Stimulated activated CD4-positive, alpha-beta T cell treated with anti-CD3 and anti-CD28 coated beads, Interleukin-4, amount 100 ng/mL, for 24 hours (primary cell): Measurements from ENCODE around the gene INAFM2.

ENCODE experiments used
- DNase-seq: peaks from one replicate; pipeline ENCODE4 v3.0.0-alpha.2; 2020

INAFM2 gene

GRCh38 chr15:40307421-40308211 lies 15.9 kb upstream of the INAFM2 start, which contains the start of gene PLCB2:
PLCB2 (minus strand) TSS chr15:40307935; CDS start chr15:40307672, 263 bp downstream.
- DNase-seq = peak; percentile 65

DNA sequence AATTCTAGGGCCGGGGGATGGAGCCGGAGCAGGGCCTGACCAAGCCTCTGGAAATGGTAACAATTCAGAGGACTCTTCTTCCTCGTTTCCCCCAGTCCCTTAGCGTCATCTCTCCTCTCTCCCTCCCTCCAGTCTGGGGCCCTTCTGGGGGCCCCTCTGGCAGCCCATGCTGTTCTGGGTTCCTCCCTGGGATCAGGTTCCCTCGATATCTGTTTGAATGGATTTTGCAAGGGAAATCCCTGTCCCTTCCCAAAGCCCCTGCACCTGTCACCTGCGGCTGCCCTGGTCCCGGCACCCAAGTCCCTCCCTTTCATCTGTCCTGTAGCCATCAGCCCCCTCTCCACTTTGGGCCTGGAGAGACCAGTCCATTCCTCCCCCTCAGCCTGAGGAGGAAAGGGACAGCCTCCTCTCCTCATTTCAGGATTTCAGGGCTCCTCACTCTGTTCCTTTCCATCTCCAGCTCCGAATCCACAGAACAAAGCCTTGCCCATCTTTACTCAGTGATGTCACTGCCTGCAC lies 14.1 kb upstream of the INAFM2 start:
- DNase-seq = no peak

- peak; percentile 57 for DNase-seq
Measured at GRCh38 chr15:40310001-40310959, 13.2 kb upstream of the INAFM2 start.

- DNase-seq = no peak
Measured at GRCh38 chr15:40310993-40311392, 12.5 kb upstream of the INAFM2 start.

DNA sequence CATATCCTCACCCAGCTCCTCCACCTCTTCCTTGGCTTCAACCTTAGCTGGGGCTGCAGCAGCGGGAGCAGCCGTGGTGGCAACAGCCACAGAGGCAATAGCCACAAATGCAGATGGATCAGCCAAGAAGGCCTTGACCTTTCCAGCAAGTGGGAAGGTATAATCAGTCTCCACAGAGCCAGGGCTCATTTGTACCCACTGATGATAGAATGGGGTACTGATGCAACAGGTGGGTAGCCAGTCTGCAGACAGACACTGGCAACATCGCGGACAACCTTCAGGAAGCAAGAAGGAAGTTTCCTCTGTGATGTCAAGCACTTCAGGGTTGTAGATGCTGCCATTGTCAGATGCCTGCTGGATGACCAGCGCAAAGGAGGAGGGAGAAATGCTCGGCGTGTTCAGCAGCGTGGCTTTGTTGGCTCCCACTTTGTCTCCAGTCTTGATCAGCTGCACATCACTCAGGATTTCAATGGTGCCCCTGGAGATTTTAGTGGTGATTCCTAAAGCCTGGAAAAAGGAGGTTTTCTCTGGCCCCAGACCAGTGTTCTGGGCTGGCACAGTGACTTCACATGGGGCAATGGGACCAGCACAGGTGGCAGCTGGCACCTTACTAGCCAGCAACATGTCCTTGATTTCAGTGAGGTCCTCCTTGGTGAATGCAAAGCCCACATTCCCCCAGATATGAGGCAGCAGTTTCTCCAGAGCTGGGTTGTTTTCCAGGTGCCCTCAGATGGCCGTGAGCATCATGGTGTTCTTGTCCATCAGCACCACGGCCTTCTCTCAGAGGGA lies 10.9 kb upstream of the INAFM2 start:
- no peak for DNase-seq

DNA sequence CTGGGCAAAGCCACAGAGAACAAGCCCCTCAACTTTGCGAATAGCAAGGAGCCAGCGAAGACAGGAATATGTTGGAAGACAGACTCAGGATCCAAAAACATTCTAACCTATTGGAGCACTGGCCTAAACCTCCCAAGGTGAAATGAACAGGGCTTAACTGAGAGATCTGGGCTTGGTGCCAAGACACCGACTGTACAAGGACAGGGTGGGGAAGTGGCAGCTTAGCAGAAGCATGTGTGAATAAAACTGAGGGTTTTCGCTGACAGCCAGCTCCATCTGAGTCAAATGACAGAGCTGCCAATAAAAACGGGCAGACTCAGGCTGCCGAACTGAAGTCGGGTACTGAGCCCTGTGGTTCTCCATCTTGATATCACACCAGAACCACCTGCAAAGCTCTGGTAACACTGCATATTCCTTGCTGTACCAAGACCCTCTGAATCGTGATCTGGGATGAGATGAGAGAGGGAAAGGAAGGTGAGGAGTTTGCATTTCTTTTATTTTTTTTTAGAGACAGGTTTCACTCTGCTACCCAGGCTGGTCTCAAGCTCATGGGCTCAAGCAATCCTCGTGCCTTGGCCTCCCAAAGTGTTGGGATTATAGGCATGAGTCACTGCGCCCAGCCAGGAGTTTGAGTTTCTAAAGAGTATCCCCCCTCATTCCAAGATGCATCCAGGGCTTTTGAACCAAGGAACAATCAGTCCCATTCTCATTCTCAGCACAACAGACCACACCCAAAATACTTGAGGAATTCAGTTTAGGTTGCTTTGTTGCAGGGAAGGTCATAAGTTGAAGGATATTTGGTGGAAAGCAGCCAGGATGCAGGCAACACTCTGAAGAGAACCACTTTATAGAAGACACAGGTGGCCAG lies 9.7 kb upstream of the INAFM2 start:
- peak; percentile 26 for DNase-seq

GRCh38 chr15:40314723-40315276 lies 8.7 kb upstream of the INAFM2 start:
- DNase-seq = no peak

DNA sequence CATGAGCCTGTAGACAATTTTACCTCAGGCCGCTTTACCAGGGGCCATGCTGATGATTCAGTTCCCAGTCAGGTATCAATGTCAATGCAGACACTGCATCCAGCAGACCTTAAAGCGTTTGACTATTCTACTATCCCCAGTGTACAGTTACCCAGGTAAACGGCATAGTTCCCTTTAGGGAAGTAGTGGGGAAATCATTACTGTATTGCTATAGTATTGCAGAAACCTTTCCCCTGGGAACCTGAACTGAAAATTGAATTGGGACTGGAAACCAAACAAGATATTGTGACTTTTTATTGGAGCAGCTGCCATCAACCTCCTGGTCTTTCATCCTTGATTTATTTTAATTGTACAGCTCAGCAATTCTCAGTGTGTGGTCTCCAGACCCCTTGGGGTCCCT lies 6.6 kb upstream of the INAFM2 start:
- no peak for DNase-seq

DNA sequence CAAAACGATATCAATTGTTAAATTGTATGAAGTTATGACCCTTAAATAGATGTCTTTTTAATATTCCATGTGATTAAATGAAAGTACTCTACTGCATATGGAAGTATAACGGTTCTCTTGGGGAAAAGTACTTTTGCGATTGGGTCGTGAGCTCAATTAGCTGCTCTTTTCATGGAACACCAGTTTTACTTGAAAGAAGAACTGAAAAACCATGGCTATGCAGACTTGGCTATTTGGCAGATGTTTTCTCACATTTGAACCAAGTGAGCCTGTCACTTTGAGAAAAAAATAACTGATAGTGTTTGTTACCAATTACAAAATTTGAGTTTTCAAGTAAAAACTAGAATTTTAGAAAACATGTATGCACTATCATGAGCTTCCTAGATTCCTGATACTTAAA lies 5.9 kb upstream of the INAFM2 start:
- no peak for DNase-seq

- no peak for DNase-seq
Measured at GRCh38 chr15:40320409-40320808, 3.1 kb upstream of the INAFM2 start.

- peak; percentile 67 for DNase-seq
Measured at GRCh38 chr15:40320931-40321371, 2.5 kb upstream of the INAFM2 start.

GRCh38 chr15:40322531-40323238 lies 807 bp upstream of the INAFM2 start:
- DNase-seq = no peak

DNA sequence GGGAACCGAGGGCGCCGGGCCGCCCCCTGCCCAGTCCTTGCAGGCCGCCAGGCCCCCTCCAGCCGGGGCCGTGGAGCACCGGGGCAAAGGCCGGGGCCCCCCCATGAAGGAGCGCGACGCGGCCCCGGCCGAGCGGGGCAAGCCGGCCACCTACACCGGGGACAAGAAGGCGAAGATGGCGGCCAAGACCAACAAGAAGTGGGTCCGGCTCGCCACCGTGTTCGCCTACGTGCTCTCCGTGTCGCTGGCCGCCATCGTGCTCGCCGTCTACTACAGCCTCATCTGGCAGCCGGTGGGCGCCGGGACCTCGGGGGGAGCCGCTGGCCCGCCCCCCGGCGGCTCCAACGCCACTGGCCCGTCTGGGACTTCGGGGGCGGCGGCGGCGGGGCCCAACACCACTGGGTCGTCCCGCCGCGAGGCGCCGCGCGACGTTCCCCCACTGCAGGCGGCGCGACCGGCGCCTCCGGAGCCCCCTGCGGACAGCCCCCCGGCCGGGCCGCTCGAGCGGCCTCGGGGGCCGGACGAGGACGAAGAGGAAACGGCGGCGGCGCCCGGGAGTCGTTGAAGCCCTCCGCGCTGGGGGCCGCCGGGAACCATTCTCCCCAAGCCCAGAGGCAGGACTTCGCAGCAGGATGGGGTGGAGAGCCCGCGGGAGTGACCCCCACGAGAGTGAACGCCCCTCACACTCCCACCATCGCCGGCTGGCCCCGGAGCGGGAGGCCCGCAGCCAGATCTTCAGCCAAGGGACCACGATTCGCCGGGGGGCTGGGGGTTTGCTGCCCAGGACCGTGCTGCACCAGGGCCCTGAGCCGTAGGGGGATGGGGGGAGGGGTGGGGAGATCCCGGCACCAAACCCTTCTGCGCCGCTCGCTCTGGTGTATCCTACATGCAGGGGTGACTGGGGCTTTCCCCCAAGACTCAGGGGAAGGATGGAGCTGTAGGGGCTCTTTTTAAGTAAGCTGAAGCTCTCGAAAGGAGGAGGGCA lies 753 bp downstream of the INAFM2 start:
- DNase-seq = no peak

GRCh38 chr15:40325188-40325587 lies 1.7 kb downstream of the INAFM2 start:
- DNase-seq = no peak

DNA sequence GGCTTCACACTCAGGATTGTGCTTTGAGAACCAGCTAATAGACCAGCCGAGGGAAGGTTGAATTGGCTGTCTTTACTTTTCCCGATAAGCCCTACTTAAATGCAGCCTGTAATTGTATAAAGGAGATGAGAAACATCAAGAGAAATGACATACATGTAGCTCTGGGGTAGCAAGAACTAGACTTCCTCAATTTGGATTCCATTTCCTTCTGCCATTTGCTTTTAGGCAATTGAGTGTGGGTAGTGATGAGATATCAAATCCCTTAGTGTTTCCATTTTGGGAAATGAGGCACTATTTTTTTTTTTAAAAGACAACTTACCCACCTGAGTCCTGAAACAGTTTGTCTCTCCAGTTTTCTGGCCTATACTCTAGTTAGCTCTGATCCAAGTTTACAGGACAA lies 2.2 kb downstream of the INAFM2 start:
- no peak for DNase-seq

DNA sequence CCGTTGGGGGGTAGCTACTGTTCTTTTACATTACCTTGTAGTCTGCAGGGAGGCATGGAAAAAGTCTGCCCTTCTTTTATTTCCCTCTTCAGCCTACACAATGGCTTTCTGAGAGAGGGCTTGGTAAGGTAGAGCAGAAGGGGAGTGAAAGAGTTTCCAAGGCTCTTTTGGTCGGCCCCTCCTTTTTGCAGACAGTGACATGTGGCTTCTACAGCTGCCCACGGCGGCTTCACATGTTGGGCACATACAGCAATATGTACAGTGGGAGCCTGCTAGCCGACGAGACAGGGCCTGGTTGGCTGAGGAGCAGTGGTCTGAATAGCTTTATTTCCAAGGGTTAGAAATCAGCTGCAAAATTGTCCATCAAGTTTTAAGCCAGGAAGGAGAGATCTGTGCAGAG lies 4.0 kb downstream of the INAFM2 start:
- DNase-seq = no peak

DNA sequence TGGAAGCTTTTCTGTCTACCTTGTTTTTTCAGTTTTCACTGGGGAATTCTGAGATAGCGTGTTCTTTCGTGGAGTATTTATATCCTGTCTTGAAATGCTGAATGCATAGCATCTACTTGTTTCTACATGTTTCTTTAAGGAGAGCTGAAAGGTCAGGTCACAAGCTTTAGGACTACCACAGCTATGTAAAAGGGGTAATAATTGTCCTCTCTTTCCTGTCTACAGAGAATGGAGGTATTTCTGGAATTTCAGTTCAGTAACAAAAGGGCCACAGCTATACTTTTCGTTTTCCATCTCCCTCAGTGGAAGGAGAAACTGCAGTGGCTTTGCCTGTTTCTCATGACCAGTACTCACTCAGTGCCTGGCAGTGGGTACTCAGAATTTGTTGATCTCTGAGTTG lies 4.7 kb downstream of the INAFM2 start:
- DNase-seq = no peak

- DNase-seq = no peak
Measured at GRCh38 chr15:40328751-40329150, 5.3 kb downstream of the INAFM2 start.

- DNase-seq = no peak
Measured at GRCh38 chr15:40329804-40330203, 6.3 kb downstream of the INAFM2 start.
